ENCODE measurements around the gene HNRNPUL2.
"Not testable (repeated sequence)": the region's sequence is repeated elsewhere in the genome, so short reads cannot be mapped to it uniquely, and the experiment has no call there.

DNA sequence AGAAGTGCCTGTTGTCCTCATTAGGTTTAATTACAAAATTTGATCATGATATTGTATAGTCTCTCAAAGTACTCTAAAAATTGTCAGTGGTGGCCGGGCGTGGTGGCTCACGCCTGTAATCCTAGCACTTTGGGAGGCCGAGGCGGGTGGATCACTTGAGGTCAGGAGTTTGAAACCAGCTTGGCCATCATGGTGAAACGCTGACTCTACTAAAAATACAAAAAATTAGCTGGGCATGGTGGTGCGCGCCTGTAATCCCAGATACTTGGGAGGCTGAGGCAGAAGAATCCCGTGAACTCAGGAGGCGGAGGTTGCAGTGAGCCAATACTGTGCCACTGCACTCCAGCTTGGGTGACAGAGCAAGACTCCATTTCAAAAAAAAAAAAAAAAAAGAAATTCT is 51.8 kb downstream of the HNRNPUL2 start:
- TF ChIP-seq CTCF (IDR thresholded peaks at IDR 0.05); POLR2AphosphoS5 (IDR thresholded peaks at IDR 0.05; ENCODE audit: low read depth, low read length); TCF7L2 (IDR thresholded peaks at IDR 0.05; ENCODE audit: low read depth, low read length): not testable (repeated sequence)
